PC-9 (cell line): Measurements from ENCODE around the gene CD80. TPM values are rescaled to one million over a fixed set of nuclear protein-coding genes. Genes with fewer than 3 reads are reported as not detected.
"Not testable (repeated sequence)": the region's sequence is repeated elsewhere in the genome, so short reads cannot be mapped to it uniquely, and the experiment has no call there.

Source experiments
- BruUV-seq: library from RNA; stranded (reverse); fragments of 400-500 nt; replicated peaks from 2 replicates; lab custom pipeline; 2021; lab: Mats Ljungman, UMichigan
- CTCF ChIA-PET: fragments of 300-600 bp; sonication (Branson Sonifier 250); formaldehyde crosslinking; loops from one replicate; lab custom pipeline; 2022; ENCODE audit warnings: antibody characterized with exemption; lab: Charles Lee
- POLR2A ChIA-PET: fragments of 300-600 bp; sonication (Branson Sonifier 250); formaldehyde crosslinking; loops from one replicate; lab custom pipeline; 2022; ENCODE audit warnings: antibody characterized with exemption; ENCODE audit not compliant: unreplicated experiment; lab: Charles Lee
- DNase-seq, 2 experiments: peaks; one replicate each; pipeline versions ENCODE4 v3.0.0 to v3.0.0-alpha.2; 2015 to 2022; ENCODE audit warnings: mixed read lengths in 1 of 2
- H2AFZ ChIP-seq: fragments of 200-600 bp; sonication (generic); 2 replicates; pipeline ENCODE4 v1.8.1; 2017; ENCODE audit warnings: antibody characterized with exemption
- H3F3A ChIP-seq: fragments of 200-600 bp; sonication (generic); 2 replicates; pipeline ENCODE4 v1.8.1; 2017; ENCODE audit warnings: antibody characterized with exemption, mild to moderate bottlenecking, low read depth; ENCODE audit not compliant: insufficient read depth
- H3K27ac ChIP-seq: fragments of 200-600 bp; sonication (generic); 2 replicates; pipeline ENCODE4 v1.6.1; 2016; ENCODE audit warnings: mixed run types
- H3K27me3 ChIP-seq: fragments of 200-600 bp; sonication (generic); 2 replicates; pipeline ENCODE4 v1.6.1; 2016; ENCODE audit warnings: low read depth, mixed run types; ENCODE audit not compliant: insufficient read depth
- H3K36me3 ChIP-seq: fragments of 200-600 bp; sonication (generic); 2 replicates; pipeline ENCODE4 v1.6.1; 2016; ENCODE audit warnings: low read depth, mixed run types
- H3K4me1 ChIP-seq: fragments of 200-600 bp; sonication (generic); replicated peaks from 2 replicates; pipeline ENCODE4 v1.6.1; 2016; ENCODE audit warnings: mixed run types; ENCODE audit not compliant: insufficient read depth
- H3K4me2 ChIP-seq: fragments of 200-600 bp; sonication (generic); 2 replicates; pipeline ENCODE4 v1.6.1; 2017; ENCODE audit warnings: mixed run types
- H3K4me3 ChIP-seq: fragments of 200-600 bp; sonication (generic); 2 replicates; pipeline ENCODE4 v1.6.1; 2016; ENCODE audit warnings: mixed run types
- H3K79me2 ChIP-seq: fragments of 200-600 bp; sonication (generic); 2 replicates; pipeline ENCODE4 v1.6.1; 2017; ENCODE audit warnings: low read depth, mixed run types
- H3K9me2 ChIP-seq: fragments of 200-600 bp; sonication (generic); 2 replicates; pipeline ENCODE4 v1.8.1; 2017; ENCODE audit warnings: mild to moderate bottlenecking; ENCODE audit not compliant: insufficient read depth
- H3K9me3 ChIP-seq: fragments of 200-600 bp; sonication (generic); 2 replicates; pipeline ENCODE4 v1.8.1; 2016; ENCODE audit warnings: low read depth; ENCODE audit not compliant: insufficient read depth
- H4K20me1 ChIP-seq: fragments of 200-600 bp; sonication (generic); 2 replicates; pipeline ENCODE4 v1.8.1; 2017; ENCODE audit not compliant: insufficient read depth
- EZH2 ChIP-seq: fragments of 200-600 bp; sonication (generic); IDR thresholded peaks from 2 replicates; pipeline ENCODE4 v1.8.0; 2017; ENCODE audit warnings: antibody characterized with exemption, low read depth
- intact Hi-C: fragments of 100-400 bp; cut with micrococcal nuclease; formaldehyde crosslinking; loops from one replicate; pipeline ENCODE4 v1.10.0; 2022; ENCODE audit not compliant: unreplicated experiment
- total RNA-seq: library from RNA; stranded (reverse); gene quantifications from 2 replicates; pipeline ENCODE4 v1.2.3, GENCODE V29; 2021
- TF ChIP-seq, protein P1 (sequence below): fragments of 200-600 bp; sonication (generic); conservative IDR thresholded peaks from 2 replicates; pipeline ENCODE4 v1.6.1; 2017; ENCODE audit warnings: mixed run types, antibody characterized with exemption, mild to moderate bottlenecking, moderate library complexity

CD80 gene
- total RNA-seq, 1 experiment from 2014 or later: not detected

DNA sequence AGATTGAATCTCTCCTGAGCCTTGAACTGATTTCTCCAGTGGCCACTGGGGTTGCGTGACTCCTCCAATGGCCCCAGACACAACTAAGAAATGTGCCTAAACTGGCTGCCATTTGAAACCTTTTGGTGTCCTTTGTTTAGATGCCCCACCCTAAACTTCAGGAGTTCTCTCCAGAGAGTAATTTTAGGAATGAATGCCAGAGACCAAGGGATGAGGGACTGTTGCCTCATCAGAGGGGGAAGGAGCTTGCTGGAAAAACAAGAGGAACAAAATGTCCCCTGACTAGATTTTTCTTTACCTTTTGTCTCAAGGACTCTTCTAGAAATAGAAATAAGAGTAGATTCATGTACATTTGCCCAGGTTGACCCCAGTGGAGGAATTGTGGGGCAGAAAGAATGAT, 11.8 kb upstream of the CD80 start:
- DNase-seq: no peak
- no peaks in the 10 kb centered on the region for H3K9me3 ChIP-seq
- no peak overlapping the region for H2AFZ ChIP-seq
- POLR2A ChIA-PET: no interaction called here
- H3K79me2 ChIP-seq: no peaks in the 10 kb centered on the region
- H3K36me3 ChIP-seq: no peaks in the 10 kb centered on the region
- H3K27me3 ChIP-seq: peaks cover 18% of the 10 kb centered on the region
- intact Hi-C loops: no loop called here
- no peak overlapping the region for H3K4me3 ChIP-seq
- no peaks in the 10 kb centered on the region for H3K9me2 ChIP-seq
- no peaks in the 10 kb centered on the region for H3K4me1 ChIP-seq
- TF ChIP-seq EZH2: no peak
- TF ChIP-seq, protein P1, sequence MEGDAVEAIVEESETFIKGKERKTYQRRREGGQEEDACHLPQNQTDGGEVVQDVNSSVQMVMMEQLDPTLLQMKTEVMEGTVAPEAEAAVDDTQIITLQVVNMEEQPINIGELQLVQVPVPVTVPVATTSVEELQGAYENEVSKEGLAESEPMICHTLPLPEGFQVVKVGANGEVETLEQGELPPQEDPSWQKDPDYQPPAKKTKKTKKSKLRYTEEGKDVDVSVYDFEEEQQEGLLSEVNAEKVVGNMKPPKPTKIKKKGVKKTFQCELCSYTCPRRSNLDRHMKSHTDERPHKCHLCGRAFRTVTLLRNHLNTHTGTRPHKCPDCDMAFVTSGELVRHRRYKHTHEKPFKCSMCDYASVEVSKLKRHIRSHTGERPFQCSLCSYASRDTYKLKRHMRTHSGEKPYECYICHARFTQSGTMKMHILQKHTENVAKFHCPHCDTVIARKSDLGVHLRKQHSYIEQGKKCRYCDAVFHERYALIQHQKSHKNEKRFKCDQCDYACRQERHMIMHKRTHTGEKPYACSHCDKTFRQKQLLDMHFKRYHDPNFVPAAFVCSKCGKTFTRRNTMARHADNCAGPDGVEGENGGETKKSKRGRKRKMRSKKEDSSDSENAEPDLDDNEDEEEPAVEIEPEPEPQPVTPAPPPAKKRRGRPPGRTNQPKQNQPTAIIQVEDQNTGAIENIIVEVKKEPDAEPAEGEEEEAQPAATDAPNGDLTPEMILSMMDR: no peak
- H3K4me2 ChIP-seq: no peak overlapping the region
- no peaks in the 10 kb centered on the region for H4K20me1 ChIP-seq
- H3F3A ChIP-seq: no peaks in the 10 kb centered on the region
- CTCF ChIA-PET: interaction anchor here (0.6 kb wide), 1 partner anchor 37 kb away, joined by 4 read pairs; no protein-coding TSS in a partner anchor
- no peak overlapping the region for H3K27ac ChIP-seq
- no TSS peak for BruUV-seq

DNA sequence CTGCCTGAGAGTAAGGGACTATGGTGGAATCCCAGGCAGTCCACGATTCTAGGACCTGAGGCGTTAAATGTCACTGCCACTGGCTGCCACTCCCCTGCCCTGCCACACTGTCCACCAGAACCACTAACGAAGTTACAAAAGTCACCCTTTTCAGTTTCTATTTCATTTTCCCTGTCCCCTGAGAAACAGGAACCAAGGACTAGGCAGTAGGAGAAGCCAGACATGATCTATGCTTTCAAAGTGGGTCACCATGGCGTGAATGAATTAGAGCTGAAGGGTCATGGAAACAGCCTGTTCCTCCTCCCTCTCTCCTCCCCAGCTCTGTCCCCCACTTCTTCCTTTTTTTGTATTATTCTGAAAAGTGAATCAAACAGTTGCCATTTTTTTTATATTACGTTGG, 10.8 kb upstream of the CD80 start:
- ChIA-PET POLR2A (interaction anchor here (0.9 kb wide), 1 partner anchor 1032 kb away, joined by 11 read pairs; no protein-coding TSS in a partner anchor), CTCF (no interaction called here)
- TF ChIP-seq, protein P1: no peak
- Histone ChIP-seq H3K36me3 (no peaks in the 10 kb centered on the region), H3K9me2 (no peaks in the 10 kb centered on the region), H3K79me2 (no peaks in the 10 kb centered on the region), H4K20me1 (no peaks in the 10 kb centered on the region), H3K27ac (no peak overlapping the region), H3K4me2 (no peak overlapping the region), H3K9me3 (no peaks in the 10 kb centered on the region), H3K4me3 (no peak overlapping the region), H3F3A (no peaks in the 10 kb centered on the region), H3K27me3 (peaks cover 18% of the 10 kb centered on the region), H3K4me1 (no peaks in the 10 kb centered on the region), H2AFZ (no peak overlapping the region)
- intact Hi-C loops: no loop called here
- no TSS peak for BruUV-seq
- no peak for DNase-seq

DNA sequence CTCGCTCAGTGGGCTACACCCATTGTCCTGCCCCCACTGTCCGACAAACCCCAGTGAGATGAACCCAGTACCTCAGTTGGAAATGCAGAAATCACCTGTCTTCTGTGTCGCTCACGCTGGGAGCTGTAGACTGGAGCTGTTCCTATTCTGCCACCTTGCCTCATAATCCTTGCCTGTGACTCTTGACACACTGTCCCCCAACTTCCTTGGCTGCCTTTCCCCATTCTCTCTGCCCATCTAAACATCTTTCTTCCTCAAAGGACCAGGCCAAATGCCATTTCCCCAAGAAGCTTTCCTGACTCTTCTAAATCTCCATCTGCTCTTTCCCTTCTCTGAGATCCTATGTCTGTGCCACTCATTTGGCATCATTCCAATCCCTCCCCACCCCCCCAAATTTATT, 9.7 kb upstream of the CD80 start:
- no peaks in the 10 kb centered on the region for H3K4me1 ChIP-seq
- H2AFZ ChIP-seq: no peak overlapping the region
- no peaks in the 10 kb centered on the region for H4K20me1 ChIP-seq
- H3K27ac ChIP-seq: no peak overlapping the region
- TF ChIP-seq EZH2: no peak
- TF ChIP-seq, protein P1: no peak
- no peak for DNase-seq
- no TSS peak for BruUV-seq
- intact Hi-C loops: no loop called here
- H3F3A ChIP-seq: no peaks in the 10 kb centered on the region
- no peaks in the 10 kb centered on the region for H3K79me2 ChIP-seq
- no peak overlapping the region for H3K4me2 ChIP-seq
- ChIA-PET POLR2A (interaction anchor here (0.9 kb wide), 1 partner anchor 1034 kb away, joined by 11 read pairs; no protein-coding TSS in a partner anchor), CTCF (no interaction called here)
- no peak overlapping the region for H3K4me3 ChIP-seq
- H3K9me3 ChIP-seq: no peaks in the 10 kb centered on the region
- H3K9me2 ChIP-seq: no peaks in the 10 kb centered on the region
- H3K27me3 ChIP-seq: peaks cover 18% of the 10 kb centered on the region
- no peaks in the 10 kb centered on the region for H3K36me3 ChIP-seq

DNA sequence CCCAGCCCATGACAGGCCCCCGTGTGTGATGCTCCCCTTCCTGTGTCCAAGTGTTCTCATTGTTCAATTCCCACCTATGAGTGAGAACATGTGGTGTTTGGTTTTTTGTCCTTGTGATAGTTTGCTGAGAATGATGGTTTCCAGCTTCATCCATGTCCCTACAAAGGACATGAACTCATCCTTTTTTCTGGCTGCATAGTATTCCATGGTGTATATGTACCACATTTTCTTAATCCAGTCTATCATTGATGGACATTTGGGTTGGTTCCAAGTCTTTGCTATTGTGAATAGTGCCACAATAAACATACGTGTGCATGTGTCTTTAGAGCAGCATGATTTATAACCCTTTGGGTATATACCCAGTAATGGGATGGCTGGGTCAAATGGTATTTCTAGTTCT, 3.9 kb upstream of the CD80 start:
- POLR2A ChIA-PET, DNase-seq, H3K4me2 ChIP-seq, CTCF ChIA-PET, H3K27me3 ChIP-seq, H3K9me2 ChIP-seq, H3K79me2 ChIP-seq, H3K27ac ChIP-seq, H3K4me3 ChIP-seq, H4K20me1 ChIP-seq, H2AFZ ChIP-seq, H3K4me1 ChIP-seq, BruUV-seq, intact Hi-C loops, H3K36me3 ChIP-seq, H3K9me3 ChIP-seq, H3F3A ChIP-seq: not testable (repeated sequence)
